Activated naive CD4-positive, alpha-beta T cell treated with anti-CD3 and anti-CD28 coated beads, Interleukin-2, amount 50 U/mL, for 24 hours (primary cell): Measurements from ENCODE around the gene ZNF185.

Source experiments
- H3K27ac Mint-ChIP-seq: one replicate; pipeline ENCODE4 v1.8.0; 2021; ENCODE audit warnings: mild to moderate bottlenecking, mixed read lengths
- H3K27me3 Mint-ChIP-seq: one replicate; pipeline ENCODE4 v1.8.0; 2021; ENCODE audit warnings: mixed read lengths
- H3K36me3 Mint-ChIP-seq: one replicate; pipeline ENCODE4 v1.8.0; 2021; ENCODE audit warnings: mixed read lengths
- H3K4me1 Mint-ChIP-seq: one replicate; pipeline ENCODE4 v1.8.0; 2021; ENCODE audit warnings: mixed read lengths
- H3K4me3 Mint-ChIP-seq: one replicate; pipeline ENCODE4 v1.8.0; 2021; ENCODE audit warnings: mild to moderate bottlenecking, mixed read lengths
- H3K9me3 Mint-ChIP-seq: one replicate; pipeline ENCODE4 v1.8.0; 2021; ENCODE audit warnings: mixed read lengths

ZNF185 gene

DNA sequence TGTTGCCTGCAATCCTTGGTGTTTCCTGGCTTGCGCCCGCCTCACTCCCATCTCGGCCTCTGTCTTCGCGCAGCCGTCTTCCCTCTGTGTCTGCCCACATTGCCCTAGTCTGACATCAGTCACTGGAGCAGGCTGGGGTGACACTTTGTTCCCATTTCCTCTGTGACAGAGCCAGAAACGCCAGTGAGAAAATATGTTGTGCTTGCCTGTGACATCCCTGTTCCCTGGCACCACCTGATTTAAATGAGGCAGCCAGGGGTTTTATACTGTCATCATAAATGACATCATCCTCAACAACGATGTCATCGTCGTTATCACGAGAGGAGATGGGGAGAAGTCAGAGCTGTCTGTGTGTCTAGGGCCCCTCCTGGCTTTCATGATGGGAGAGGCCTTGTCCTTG is 29.1 kb downstream of the ZNF185 start:
- Mint-ChIP-seq H3K4me1 (peaks cover 3% of the 10 kb centered on the region), H3K36me3 (no peaks in the 10 kb centered on the region), H3K27ac (no peak overlapping the region), H3K27me3 (no peaks in the 10 kb centered on the region), H3K4me3 (no peak overlapping the region), H3K9me3 (no peaks in the 10 kb centered on the region)

DNA sequence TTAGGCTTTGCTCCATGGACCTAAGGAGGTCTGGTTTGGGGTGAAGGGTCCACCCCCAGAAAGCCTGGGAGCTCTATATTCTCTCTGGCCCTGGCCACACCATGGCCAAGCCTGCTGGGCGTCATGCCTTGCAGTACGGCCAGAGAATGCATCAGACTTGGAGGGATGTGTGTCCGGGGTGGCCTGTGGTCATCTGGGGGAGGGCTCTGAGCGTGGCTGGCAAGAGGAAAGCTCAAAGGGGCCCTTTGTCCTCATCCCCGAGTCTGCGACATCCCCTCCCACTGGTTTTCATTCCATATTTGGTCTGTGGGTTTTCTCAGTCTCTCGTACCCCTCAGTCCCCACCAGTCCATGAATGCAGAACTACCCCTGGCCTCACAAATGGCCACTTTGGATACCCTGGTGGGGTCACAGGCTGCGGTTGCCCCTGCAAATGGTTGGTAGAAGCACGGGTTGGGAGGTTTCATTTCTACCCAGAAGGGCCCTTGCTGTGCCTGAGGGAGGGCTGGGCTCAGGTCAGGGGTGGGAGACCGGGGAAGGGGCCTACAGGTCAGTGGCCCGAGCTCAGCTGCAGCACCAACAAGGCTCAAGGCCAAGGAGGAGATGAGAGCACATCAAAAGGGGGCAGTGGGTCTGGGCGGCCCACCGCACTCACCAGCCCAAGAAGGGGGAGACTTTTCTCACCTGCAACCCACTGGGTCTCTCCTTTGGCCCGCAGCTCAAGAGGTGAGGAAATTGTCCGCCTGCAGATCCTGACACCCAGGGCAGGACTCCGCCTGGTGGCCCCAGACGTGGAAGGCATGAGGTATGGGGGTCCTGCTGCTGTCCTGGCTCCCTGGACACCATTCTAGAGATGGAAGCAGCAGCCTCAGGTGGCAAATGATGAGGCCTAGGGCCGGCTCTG is 30.2 kb downstream of the ZNF185 start:
- Mint-ChIP-seq H3K27ac (no peak overlapping the region), H3K36me3 (no peaks in the 10 kb centered on the region), H3K4me1 (peaks cover 3% of the 10 kb centered on the region), H3K4me3 (no peak overlapping the region), H3K9me3 (no peaks in the 10 kb centered on the region), H3K27me3 (no peaks in the 10 kb centered on the region)

DNA sequence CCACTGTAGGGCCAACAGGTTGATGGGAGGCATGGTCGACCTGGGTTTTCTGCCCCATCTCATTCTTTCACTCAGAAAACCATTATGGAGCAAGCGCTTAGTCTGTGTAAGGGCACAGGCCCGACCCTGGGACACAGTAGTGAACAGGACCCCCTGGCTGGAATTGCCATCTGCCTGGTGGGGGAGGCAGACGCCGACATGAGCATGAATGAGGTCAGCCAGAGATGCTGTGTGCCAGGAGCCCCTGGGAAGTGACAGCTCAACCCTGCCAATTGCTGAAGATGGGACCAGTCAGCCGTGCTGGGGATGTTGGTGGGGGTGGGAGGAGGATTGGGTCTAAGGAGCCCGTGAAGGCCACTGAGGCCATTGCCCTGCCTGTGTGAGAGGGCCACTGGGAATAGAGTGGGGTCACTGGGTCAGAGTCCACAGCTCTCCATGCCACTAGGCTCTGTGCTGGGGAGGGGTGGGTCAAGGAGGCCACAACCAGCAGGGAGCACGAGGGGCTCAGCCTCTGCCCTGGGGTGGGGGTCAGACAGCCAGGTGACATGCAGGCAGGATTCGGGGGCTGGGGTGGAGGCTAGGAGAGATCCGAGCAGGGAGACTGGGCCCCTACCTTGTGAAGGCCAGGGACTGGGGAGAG is 31.0 kb downstream of the ZNF185 start:
- Mint-ChIP-seq H3K36me3 (no peaks in the 10 kb centered on the region), H3K4me3 (no peak overlapping the region), H3K9me3 (no peaks in the 10 kb centered on the region), H3K27ac (no peak overlapping the region), H3K27me3 (no peaks in the 10 kb centered on the region), H3K4me1 (peaks cover 3% of the 10 kb centered on the region)

DNA sequence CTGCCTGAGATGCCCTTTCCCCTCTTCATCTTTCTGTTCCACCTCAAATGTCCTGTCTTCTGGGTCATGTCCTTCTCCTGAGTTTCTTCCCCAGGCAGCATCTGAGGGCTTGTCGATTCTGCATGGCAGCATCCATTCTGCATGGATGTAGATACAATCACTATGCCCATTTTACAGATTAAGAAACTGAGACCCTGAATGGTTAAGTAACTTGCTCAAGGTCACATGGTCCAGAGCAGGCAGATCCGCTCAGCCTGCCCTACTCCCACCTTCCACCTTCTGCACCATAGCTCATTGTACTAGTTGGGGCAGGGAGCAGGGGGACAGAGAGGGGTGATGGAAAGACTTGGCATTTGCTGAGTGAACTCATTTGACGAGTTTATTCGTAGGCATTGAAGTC is 32.0 kb downstream of the ZNF185 start:
- Mint-ChIP-seq H3K9me3 (no peaks in the 10 kb centered on the region), H3K27ac (no peak overlapping the region), H3K27me3 (no peaks in the 10 kb centered on the region), H3K4me1 (peaks cover 3% of the 10 kb centered on the region), H3K4me3 (no peak overlapping the region), H3K36me3 (no peaks in the 10 kb centered on the region)

DNA sequence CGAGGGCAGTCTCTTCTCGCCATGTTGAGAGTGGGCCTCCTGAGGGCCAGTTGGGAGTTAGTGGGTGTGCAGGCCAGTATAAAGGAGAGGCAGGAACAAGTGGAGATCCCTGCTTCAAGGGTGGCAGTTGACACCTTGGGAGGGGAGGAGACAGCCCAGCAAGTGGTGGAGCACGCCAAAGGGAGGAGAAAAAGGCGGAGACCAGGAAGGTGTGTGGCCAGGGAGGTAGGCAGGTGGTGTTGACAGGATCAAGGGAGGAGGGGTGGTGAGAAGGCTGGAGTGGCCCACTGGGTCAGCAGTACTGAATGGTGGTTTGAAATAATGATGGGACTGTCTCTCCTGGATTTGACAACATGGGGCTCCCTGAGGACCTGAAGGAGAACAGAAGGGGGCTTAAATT is 32.6 kb downstream of the ZNF185 start:
- no peaks in the 10 kb centered on the region for H3K36me3 Mint-ChIP-seq
- H3K27ac Mint-ChIP-seq, result no peak overlapping the region
- no peak overlapping the region for H3K4me3 Mint-ChIP-seq
- H3K9me3 Mint-ChIP-seq, result no peaks in the 10 kb centered on the region
- H3K27me3 Mint-ChIP-seq, result no peaks in the 10 kb centered on the region
- H3K4me1 Mint-ChIP-seq, result peaks cover 3% of the 10 kb centered on the region

DNA sequence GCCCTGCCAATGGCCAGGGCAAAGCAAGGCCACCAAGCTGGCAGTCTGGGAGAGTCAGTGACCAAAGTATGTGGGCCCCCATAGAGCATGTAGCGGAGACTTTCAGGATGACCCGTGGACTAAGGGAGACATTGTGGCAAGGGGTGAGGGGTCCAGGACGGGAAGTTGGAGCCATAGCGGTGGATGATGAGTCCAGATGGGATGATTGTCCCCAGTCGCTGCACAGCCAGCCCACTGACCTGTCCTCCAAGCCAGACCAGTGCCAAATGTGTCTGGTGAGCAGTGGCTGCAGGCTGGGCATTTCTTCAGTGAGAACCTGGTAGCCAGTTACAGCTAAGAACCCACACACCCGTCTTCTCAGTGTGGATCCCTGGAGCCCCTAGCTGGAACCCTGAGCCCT is 34.3 kb downstream of the ZNF185 start:
- no peaks in the 10 kb centered on the region for H3K36me3 Mint-ChIP-seq
- H3K9me3 Mint-ChIP-seq, result no peaks in the 10 kb centered on the region
- H3K4me1 Mint-ChIP-seq, result no peaks in the 10 kb centered on the region
- H3K27ac Mint-ChIP-seq, result no peak overlapping the region
- no peak overlapping the region for H3K4me3 Mint-ChIP-seq
- no peaks in the 10 kb centered on the region for H3K27me3 Mint-ChIP-seq

DNA sequence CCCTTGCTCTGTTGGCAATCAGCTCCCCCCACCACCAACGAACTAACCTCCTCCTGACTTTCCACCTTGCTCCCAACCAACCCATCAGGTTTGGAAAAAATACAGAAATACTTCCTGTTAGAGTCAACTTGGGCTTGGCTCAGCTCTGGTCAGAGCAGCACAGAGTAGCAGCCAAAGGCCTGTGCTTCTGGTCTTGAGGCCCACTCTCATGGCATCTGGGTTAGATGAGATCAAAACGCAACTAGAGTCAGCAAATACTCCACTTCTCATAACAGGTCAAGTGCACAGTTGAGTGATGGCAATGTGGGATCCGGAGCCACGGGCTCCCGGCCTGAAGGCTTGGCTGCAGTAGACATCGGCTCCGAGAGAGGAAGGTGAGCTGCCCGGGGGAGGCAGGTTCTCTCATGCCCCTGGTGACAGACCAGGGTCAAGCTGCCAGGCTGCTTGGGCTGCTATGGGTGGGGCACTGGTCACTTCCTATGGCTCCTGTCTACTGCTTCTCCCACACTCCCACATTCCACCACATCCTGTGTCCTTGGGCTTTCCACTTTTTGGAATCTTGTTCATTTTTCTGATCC is 34.8 kb downstream of the ZNF185 start:
- H3K4me3 Mint-ChIP-seq, result no peak overlapping the region
- no peaks in the 10 kb centered on the region for H3K27me3 Mint-ChIP-seq
- no peaks in the 10 kb centered on the region for H3K4me1 Mint-ChIP-seq
- no peaks in the 10 kb centered on the region for H3K9me3 Mint-ChIP-seq
- no peaks in the 10 kb centered on the region for H3K36me3 Mint-ChIP-seq
- H3K27ac Mint-ChIP-seq, result no peak overlapping the region

DNA sequence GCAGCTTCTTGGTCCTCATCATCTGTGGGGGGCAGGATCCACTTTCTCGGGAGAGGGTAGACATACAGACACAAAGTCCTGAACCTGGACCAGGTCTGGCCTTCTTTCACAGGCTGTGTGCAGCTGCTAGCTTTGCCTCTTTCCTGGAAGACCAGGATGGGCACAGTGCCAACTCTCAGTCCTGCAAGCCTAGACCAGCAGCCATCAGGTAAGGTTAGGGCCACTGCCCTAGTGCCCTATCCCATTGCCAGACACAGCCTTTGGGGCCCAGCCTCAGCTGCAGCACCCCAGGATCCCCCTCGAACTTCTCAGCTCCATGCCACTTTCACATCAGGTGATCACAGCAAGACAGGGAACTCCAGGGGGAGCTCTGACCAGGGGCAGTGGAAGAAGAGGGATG is 38.4 kb downstream of the ZNF185 start:
- Mint-ChIP-seq H3K9me3 (no peaks in the 10 kb centered on the region), H3K4me1 (peaks cover 1% of the 10 kb centered on the region), H3K27me3 (no peaks in the 10 kb centered on the region), H3K4me3 (no peak overlapping the region), H3K27ac (no peak overlapping the region), H3K36me3 (no peaks in the 10 kb centered on the region)

DNA sequence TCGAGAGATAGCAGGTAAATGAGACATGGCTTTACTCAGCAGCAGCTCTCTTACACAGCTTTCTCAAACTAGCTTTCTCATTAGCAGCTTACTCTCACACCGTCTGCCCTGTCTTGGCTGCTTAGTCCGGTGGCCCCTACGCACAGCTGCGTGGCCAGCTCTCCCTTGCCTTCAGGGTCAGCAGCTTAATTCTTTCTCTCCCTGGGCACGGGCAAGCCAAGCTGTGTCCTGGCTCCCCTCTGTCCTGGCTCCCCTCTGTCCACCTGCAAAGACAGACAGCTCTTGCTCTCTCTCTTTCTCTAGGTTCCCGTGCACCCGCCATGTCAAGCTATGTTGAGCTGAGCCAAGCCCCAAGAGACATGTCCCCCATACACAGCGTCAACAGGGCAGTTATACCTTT is 39.4 kb downstream of the ZNF185 start:
- Mint-ChIP-seq H3K4me1 (peaks cover 6% of the 10 kb centered on the region), H3K36me3 (no peaks in the 10 kb centered on the region), H3K4me3 (no peak overlapping the region), H3K9me3 (no peaks in the 10 kb centered on the region), H3K27me3 (no peaks in the 10 kb centered on the region), H3K27ac (no peak overlapping the region)

DNA sequence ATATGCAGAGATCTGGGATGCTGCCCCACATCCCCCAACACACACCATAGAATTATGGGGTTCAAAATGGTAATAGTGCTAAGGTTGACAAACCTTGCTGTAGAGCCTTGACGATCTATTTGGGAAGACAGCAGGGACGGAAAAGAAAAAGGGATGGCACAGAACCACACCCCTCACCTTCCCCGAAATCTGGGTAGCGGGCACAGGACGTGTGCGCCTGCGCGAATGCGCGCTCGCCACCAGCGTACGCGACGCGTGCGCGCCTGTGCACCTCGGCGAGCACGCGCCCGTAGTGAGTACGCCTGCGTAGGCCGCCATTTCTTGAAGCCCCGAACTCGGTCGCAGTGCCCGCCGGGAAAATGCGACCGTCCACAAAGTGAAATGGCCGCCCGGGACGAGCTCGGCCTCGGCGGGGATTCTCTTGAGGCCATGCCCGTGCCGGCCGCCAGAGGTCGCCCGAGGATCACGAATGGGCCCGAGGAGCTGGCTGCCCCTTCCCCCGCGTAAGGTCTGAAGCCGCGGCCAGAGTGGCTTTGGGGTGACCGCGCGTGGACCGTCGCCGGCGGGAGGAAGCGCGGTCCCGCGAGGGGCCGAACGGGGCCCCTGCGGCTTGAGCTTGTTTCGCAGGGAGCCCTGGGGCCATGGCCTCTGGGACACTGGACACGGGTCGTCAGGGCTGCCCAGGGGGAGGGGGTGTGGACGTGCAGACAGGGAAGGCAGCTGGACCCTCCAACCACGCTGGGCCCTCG is 43.6 kb downstream of the ZNF185 start:
- Mint-ChIP-seq H3K4me1 (peaks cover 10% of the 10 kb centered on the region), H3K9me3 (no peaks in the 10 kb centered on the region), H3K27ac (peak overlapping the region; percentile 88)

DNA sequence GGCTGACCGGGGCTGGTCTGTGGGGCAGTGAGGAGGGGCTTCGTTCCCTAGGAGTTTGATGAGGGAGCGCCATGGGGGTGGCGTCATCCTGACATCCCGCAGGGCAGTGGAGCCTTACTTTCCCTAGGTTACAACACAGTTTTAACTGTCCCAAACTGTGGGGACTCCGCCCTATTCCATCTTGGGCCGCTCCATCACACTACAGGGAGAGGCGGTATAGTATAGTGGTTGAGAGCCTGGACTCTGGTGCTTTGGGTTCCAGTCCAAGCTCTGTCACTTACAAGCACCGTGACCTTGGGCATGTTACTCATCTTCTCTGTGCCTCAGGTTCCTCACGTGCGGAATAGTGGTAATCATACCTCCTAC is 44.2 kb downstream of the ZNF185 start:
- Mint-ChIP-seq H3K36me3 (peaks cover 3% of the 10 kb centered on the region), H3K4me1 (peaks cover 10% of the 10 kb centered on the region), H3K27ac (no peak overlapping the region), H3K4me3 (peak overlapping the region; percentile 87), H3K27me3 (no peaks in the 10 kb centered on the region), H3K9me3 (no peaks in the 10 kb centered on the region)

More for the DNA sequence above, 43.6 kb downstream of the ZNF185 start:
- Mint-ChIP-seq H3K36me3 (peaks cover 3% of the 10 kb centered on the region), H3K4me3 (peak overlapping the region; percentile 87), H3K27me3 (no peaks in the 10 kb centered on the region)

DNA sequence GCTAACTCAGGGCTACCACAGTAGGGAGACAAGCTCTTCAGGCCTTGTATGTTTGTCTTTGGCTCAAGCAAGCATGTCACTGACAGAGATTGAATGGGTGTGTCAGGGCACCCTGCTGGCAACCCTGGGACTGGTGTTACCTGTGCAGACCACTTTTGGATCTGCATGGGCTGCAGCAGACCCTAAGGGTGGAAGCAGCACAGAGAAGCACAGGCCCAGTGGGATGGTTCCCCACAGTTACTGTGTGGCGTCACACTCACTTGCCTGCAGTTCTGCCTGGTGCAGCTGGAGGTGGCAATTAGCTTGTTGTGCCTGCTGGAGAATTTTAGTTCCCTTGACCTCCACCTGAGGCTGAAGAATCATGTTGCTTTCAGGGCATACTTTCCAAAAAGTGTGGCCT is 46.0 kb downstream of the ZNF185 start:
- Mint-ChIP-seq H3K27ac (no peak overlapping the region), H3K36me3 (peaks cover 3% of the 10 kb centered on the region), H3K4me1 (peaks cover 10% of the 10 kb centered on the region), H3K9me3 (no peaks in the 10 kb centered on the region), H3K4me3 (no peak overlapping the region), H3K27me3 (no peaks in the 10 kb centered on the region)

DNA sequence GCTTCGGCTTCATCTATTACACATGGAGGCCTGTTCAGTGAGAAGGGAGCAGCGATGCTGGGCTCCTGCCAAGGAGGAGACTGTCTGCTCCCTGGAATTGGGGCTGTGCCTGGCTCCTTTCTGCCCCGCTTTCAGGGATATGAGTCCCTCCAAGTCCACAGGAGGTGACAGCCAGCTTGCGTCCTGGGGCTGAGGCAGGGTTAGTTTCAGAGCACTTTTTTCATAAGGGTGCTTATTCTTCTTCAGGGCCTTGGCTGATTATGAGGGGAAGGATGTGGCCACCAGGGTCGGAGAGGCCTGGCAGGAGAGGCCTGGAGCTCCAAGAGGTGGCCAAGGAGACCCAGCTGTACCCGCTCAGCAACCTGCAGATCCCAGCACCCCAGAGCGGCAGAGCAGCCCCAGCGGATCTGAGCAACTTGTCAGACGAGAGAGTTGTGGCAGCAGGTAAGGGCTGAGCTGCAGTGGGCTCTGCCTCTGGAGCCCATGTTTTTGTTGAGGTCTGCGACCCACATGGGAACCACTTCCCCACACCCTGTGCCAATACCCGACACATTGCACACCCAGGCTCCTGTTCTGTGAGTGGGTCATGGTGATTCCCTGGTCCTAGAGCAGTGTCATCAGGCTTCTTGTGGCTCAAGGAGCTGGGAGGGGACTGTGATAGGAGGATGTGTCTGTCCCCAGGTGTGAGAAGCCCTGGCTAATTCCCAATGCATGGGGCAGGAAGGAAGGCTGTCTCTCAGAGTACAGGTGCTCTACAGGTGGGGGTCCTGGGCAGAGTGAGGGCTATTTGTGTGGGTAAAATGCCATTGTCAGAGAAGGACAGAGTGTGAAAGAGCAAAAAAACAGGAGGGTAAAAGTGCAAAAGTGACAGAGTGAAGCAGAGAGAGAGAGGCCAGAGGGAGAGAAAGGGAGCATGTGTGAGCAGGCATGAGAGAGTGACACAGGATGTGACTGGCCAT is 47.4 kb downstream of the ZNF185 start:
- no peak overlapping the region for H3K4me3 Mint-ChIP-seq
- no peak overlapping the region for H3K27ac Mint-ChIP-seq
- H3K4me1 Mint-ChIP-seq, result peaks cover 10% of the 10 kb centered on the region
- no peaks in the 10 kb centered on the region for H3K27me3 Mint-ChIP-seq
- H3K9me3 Mint-ChIP-seq, result no peaks in the 10 kb centered on the region
- peaks cover 6% of the 10 kb centered on the region for H3K36me3 Mint-ChIP-seq

DNA sequence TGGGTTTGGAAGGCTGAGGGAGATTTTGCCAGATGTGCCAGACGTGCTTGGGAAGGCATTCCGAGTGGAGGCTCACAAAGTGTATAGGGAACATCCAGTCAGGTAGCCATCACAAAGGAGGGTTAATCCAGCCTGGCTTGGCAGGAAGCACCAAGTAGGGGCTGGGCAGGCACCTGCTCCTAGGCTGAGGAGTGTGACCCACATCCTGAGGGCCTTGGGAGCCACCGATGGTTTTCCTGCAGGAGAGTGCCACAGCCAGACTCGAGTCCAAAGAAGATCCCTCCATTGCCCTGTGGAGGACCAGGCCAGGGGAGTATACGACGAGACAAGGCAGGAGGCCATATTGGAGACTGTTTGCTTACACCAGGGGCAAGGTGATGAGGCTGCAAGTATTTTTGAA is 48.8 kb downstream of the ZNF185 start:
- Mint-ChIP-seq H3K27me3 (no peaks in the 10 kb centered on the region), H3K9me3 (no peaks in the 10 kb centered on the region), H3K36me3 (peaks cover 6% of the 10 kb centered on the region), H3K4me3 (no peak overlapping the region), H3K4me1 (peaks cover 6% of the 10 kb centered on the region), H3K27ac (no peak overlapping the region)
